ENCODE results near the gene C2orf78.

DNA sequence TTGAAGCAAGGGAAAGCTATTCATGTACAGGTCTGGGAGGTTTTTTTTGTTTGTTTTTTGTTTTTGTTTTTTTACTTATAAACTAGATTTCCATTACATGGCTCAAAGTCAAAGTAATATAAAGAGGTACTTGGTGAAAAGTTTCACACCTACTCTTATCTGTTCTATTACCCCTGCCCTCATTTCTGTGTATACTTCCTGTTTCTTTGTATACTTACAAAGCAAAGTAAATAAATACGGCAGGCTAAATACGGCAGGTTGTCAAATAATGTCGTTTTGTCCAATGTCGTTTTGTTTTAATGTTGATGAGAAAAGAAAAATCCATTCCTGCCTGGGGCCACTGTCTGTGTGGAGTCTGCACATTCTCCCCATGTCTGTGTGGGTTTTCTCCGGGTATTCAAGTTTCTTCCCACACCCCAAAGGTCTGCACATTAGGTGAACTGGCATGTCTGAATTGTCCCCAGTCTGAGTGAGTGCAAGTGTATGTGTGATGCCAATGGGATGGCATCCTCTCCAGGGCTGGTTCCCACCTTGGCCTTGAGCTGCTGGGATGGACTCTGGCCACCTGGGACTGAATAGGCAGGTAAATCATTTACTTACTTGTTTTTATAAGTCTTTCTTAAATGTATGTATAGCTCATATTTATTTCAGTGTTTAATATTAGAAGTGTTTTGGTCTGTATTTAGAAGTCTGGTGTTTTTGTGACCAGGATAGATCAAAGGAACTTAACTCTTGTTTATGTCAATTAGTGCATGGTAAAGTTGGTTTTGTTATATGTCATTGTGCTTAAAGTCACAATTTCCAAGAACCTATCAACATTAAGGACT is 58.1 kb downstream of the C2orf78 start:
- TF ChIP-seq, protein P1, sequence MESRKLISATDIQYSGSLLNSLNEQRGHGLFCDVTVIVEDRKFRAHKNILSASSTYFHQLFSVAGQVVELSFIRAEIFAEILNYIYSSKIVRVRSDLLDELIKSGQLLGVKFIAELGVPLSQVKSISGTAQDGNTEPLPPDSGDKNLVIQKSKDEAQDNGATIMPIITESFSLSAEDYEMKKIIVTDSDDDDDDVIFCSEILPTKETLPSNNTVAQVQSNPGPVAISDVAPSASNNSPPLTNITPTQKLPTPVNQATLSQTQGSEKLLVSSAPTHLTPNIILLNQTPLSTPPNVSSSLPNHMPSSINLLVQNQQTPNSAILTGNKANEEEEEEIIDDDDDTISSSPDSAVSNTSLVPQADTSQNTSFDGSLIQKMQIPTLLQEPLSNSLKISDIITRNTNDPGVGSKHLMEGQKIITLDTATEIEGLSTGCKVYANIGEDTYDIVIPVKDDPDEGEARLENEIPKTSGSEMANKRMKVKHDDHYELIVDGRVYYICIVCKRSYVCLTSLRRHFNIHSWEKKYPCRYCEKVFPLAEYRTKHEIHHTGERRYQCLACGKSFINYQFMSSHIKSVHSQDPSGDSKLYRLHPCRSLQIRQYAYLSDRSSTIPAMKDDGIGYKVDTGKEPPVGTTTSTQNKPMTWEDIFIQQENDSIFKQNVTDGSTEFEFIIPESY (IDR thresholded peaks at IDR 0.05; ENCODE audit: borderline replicate concordance, low read depth) = no peak
- no peak for TF ChIP-seq TEAD4 (IDR thresholded peaks at IDR 0.05; ENCODE audit: borderline replicate concordance, insufficient read depth)
- TF ChIP-seq TAF1 (IDR thresholded peaks at IDR 0.05; ENCODE audit: borderline replicate concordance, low read depth, low read length) = no peak
- no peak for TF ChIP-seq POLR2AphosphoS5 (IDR thresholded peaks at IDR 0.05; ENCODE audit: low read depth, low read length)
- no peak for TF ChIP-seq PBX3 (IDR thresholded peaks at IDR 0.05)
- TF ChIP-seq, protein P2, sequence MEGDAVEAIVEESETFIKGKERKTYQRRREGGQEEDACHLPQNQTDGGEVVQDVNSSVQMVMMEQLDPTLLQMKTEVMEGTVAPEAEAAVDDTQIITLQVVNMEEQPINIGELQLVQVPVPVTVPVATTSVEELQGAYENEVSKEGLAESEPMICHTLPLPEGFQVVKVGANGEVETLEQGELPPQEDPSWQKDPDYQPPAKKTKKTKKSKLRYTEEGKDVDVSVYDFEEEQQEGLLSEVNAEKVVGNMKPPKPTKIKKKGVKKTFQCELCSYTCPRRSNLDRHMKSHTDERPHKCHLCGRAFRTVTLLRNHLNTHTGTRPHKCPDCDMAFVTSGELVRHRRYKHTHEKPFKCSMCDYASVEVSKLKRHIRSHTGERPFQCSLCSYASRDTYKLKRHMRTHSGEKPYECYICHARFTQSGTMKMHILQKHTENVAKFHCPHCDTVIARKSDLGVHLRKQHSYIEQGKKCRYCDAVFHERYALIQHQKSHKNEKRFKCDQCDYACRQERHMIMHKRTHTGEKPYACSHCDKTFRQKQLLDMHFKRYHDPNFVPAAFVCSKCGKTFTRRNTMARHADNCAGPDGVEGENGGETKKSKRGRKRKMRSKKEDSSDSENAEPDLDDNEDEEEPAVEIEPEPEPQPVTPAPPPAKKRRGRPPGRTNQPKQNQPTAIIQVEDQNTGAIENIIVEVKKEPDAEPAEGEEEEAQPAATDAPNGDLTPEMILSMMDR (IDR thresholded peaks at IDR 0.05) = no peak
- no peak for TF ChIP-seq USF2 (IDR thresholded peaks at IDR 0.05; ENCODE audit: borderline replicate concordance, low read depth, low read length)
- TF ChIP-seq EP300 (IDR thresholded peaks at IDR 0.05; ENCODE audit: borderline replicate concordance in 1 of 2, low read depth in 1 of 2, low read length in 1 of 2) = no peak
- TF ChIP-seq RFX5 (IDR thresholded peaks at IDR 0.05; ENCODE audit: low read length) = no peak
